Neural cell (in vitro differentiated cells): ENCODE results near the gene CCL15. TPM values are rescaled to one million over a fixed set of nuclear protein-coding genes. Genes with fewer than 3 reads are reported as not detected.

Experiments used
- polyA plus RNA-seq: library from polyadenylated mRNA; depleted of rRNA; stranded (reverse); fragments of >200 nt; gene quantifications from 2 replicates; pipeline ENCODE4 v1.2.3, GENCODE V29; 2014

The CCL15 gene
- polyA plus RNA-seq, 1 donor from 2014 or later, result not detected

Other genes starting within 250 kb of the CCL15 start
- gene GAS2L2, start 248.3 kb downstream of the CCL15 start, polyA plus RNA-seq, result 0.38 and 1.2 TPM in 2 replicates
- not detected in 2 replicates for gene C17orf50, start 240.7 kb downstream of the CCL15 start, polyA plus RNA-seq
- 0.31 TPM in 1 of 2 replicates, not detected in the other for gene MMP28, start 205.9 kb downstream of the CCL15 start, polyA plus RNA-seq
- 45.8 and 50.9 TPM in 2 replicates for gene TAF15, start 192.1 kb downstream of the CCL15 start, polyA plus RNA-seq
- not detected in 2 replicates for gene HEATR9, start 132.7 kb downstream of the CCL15 start, polyA plus RNA-seq
- gene CCL5, start 121.2 kb downstream of the CCL15 start, polyA plus RNA-seq, result not detected in 2 replicates
- not detected in 2 replicates for gene RDM1, start 70.8 kb downstream of the CCL15 start, polyA plus RNA-seq
- gene LYZL6, start 57.8 kb downstream of the CCL15 start, polyA plus RNA-seq, result not detected in 2 replicates
- not detected in 2 replicates for gene CCL16, start 20.1 kb downstream of the CCL15 start, polyA plus RNA-seq
- gene CCL14, start 14.8 kb downstream of the CCL15 start, polyA plus RNA-seq, result not detected in 2 replicates
- not detected in 2 replicates for gene CCL23, start 16.4 kb upstream of the CCL15 start, polyA plus RNA-seq
- gene CCL18, start 62.7 kb upstream of the CCL15 start, polyA plus RNA-seq, result not detected in 2 replicates
- not detected in 2 replicates for gene CCL3, start 88.6 kb upstream of the CCL15 start, polyA plus RNA-seq
- gene CCL4, start 102.3 kb upstream of the CCL15 start, polyA plus RNA-seq, result not detected in 2 replicates
- gene TBC1D3B, start 175.1 kb upstream of the CCL15 start, polyA plus RNA-seq, result 6.9 and 9.8 TPM in 2 replicates
- not detected in 2 replicates for gene CCL3L1, start 195.2 kb upstream of the CCL15 start, polyA plus RNA-seq
- not detected in 2 replicates for gene CCL4L2, start 209.5 kb upstream of the CCL15 start, polyA plus RNA-seq